Spinal cord (tissue), 10 donors: ENCODE data around the gene CPNE5. TPM values are rescaled to one million over a fixed set of nuclear protein-coding genes. Genes with fewer than 3 reads are reported as not detected.

Experiments
- DNase-seq, 6 donors: peaks; one replicate each; pipeline versions ENCODE4 v3.0.0 to v3.0.0-alpha.2; 2013 to 2015; ENCODE audit warnings: low spot score in 6 of 6, low read depth in 4 of 6
- H3K27ac ChIP-seq: one replicate; pipeline ENCODE4 v1.5.1; 2013; ENCODE audit warnings: low read depth, low read length, control low read depth
- H3K27me3 ChIP-seq: one replicate; pipeline ENCODE4 v1.6.1; 2013; ENCODE audit warnings: low read length; ENCODE audit not compliant: control insufficient read depth, insufficient read depth
- H3K36me3 ChIP-seq: one replicate; pipeline ENCODE4 v1.6.1; 2013; ENCODE audit warnings: low read length; ENCODE audit not compliant: control insufficient read depth, insufficient read depth
- H3K4me1 ChIP-seq: one replicate; pipeline ENCODE4 v1.6.1; 2013; ENCODE audit warnings: low read length; ENCODE audit not compliant: control insufficient read depth, insufficient read depth
- H3K4me3 ChIP-seq: one replicate; pipeline ENCODE4 v1.5.1; 2013; ENCODE audit warnings: low read depth, low read length, control low read depth
- H3K9me3 ChIP-seq: one replicate; pipeline ENCODE4 v1.6.1; 2013; ENCODE audit warnings: low read length; ENCODE audit not compliant: control insufficient read depth, insufficient read depth
- WGBS: methylation state at CpG from one replicate; pipeline ENCODE4 v1.1.5; 2013; ENCODE audit warnings: missing lambda C conversion rate; ENCODE audit not compliant: insufficient coverage; 5-methylcytosine and 5-hydroxymethylcytosine counted together
- polyA plus RNA-seq, 2 donors: library from polyadenylated mRNA; unstranded; fragments of 120-200 nt; gene quantifications; one replicate each; pipeline ENCODE4 v1.2.1, GENCODE V29; 2013; ENCODE audit not compliant: insufficient read length in 2 of 2
- total RNA-seq, 2 donors: library from RNA; depleted of rRNA in 1 of 2; stranded (reverse); fragments of 120-200 nt in 1 of 2; fragments of >200 nt in 1 of 2; gene quantifications; one replicate each; pipeline versions ENCODE4 v1.2.3 to v1.2.4, GENCODE V29; 2013 to 2014
- donor health status: healthy.

CPNE5 gene
- total and polyA plus RNA-seq, 4 donors, result 9.6 to 88.4 (median 52.8) TPM

GRCh38 chr6:36788186-36788585 is 51.1 kb downstream of the CPNE5 start:
- Histone ChIP-seq H3K27ac (peak overlapping the region; percentile 61), H3K4me1 (peaks cover 32% of the 10 kb centered on the region), H3K27me3 (no peaks in the 10 kb centered on the region), H3K36me3 (peaks cover 13% of the 10 kb centered on the region), H3K4me3 (no peak overlapping the region), H3K9me3 (no peaks in the 10 kb centered on the region)
- no peak for DNase-seq
- WGBS, result 70% methylated on average over 2 of the region's 8 CpGs

GRCh38 chr6:36787210-36787609 is 52.0 kb downstream of the CPNE5 start:
- Histone ChIP-seq H3K4me1 (peaks cover 22% of the 10 kb centered on the region), H3K36me3 (peaks cover 9% of the 10 kb centered on the region), H3K27ac (no peak overlapping the region), H3K4me3 (no peak overlapping the region), H3K9me3 (no peaks in the 10 kb centered on the region), H3K27me3 (no peaks in the 10 kb centered on the region)
- no peak for DNase-seq
- 100% methylated on average over 1 of the region's 4 CpGs for WGBS

GRCh38 chr6:36786055-36786675 is 53.1 kb downstream of the CPNE5 start:
- Histone ChIP-seq H3K4me3 (no peak overlapping the region), H3K27me3 (no peaks in the 10 kb centered on the region), H3K36me3 (no peaks in the 10 kb centered on the region), H3K27ac (no peak overlapping the region), H3K4me1 (peaks cover 17% of the 10 kb centered on the region), H3K9me3 (no peaks in the 10 kb centered on the region)
- DNase-seq, result no peak
- 51% methylated on average over 3 of the region's 6 CpGs for WGBS

GRCh38 chr6:36784376-36784636 is 54.9 kb downstream of the CPNE5 start:
- H3K27me3 ChIP-seq, result no peaks in the 10 kb centered on the region
- peaks cover 6% of the 10 kb centered on the region for H3K36me3 ChIP-seq
- no peaks in the 10 kb centered on the region for H3K9me3 ChIP-seq
- peaks cover 17% of the 10 kb centered on the region for H3K4me1 ChIP-seq
- H3K27ac ChIP-seq, result no peak overlapping the region
- WGBS, result 62% methylated on average over 3 of the region's 3 CpGs
- H3K4me3 ChIP-seq, result no peak overlapping the region
- no peak for DNase-seq

- Histone ChIP-seq H3K27ac (no peak overlapping the region), H3K27me3 (no peaks in the 10 kb centered on the region), H3K4me1 (peaks cover 18% of the 10 kb centered on the region), H3K9me3 (no peaks in the 10 kb centered on the region), H3K36me3 (peaks cover 6% of the 10 kb centered on the region), H3K4me3 (no peak overlapping the region)
- WGBS, result 67% methylated on average over 3 of the region's 5 CpGs
- no peak for DNase-seq
Measured at GRCh38 chr6:36783603-36784375, 55.5 kb downstream of the CPNE5 start.

GRCh38 chr6:36781669-36782068 is 57.6 kb downstream of the CPNE5 start:
- H3K4me1 ChIP-seq, result peaks cover 34% of the 10 kb centered on the region
- H3K36me3 ChIP-seq, result peaks cover 16% of the 10 kb centered on the region
- no peak overlapping the region for H3K27ac ChIP-seq
- WGBS, result 74% methylated on average over 8 of the region's 8 CpGs
- no peaks in the 10 kb centered on the region for H3K9me3 ChIP-seq
- no peak for DNase-seq
- H3K27me3 ChIP-seq, result no peaks in the 10 kb centered on the region
- H3K4me3 ChIP-seq, result no peak overlapping the region

- 61% methylated on average over 6 of the region's 11 CpGs for WGBS
- Histone ChIP-seq H3K9me3 (no peaks in the 10 kb centered on the region), H3K4me1 (peaks cover 40% of the 10 kb centered on the region), H3K27me3 (no peaks in the 10 kb centered on the region), H3K36me3 (peaks cover 24% of the 10 kb centered on the region), H3K27ac (no peak overlapping the region), H3K4me3 (no peak overlapping the region)
- DNase-seq, result peak in 1 of 6 donors; percentile 49
Measured at GRCh38 chr6:36780442-36781177, 58.6 kb downstream of the CPNE5 start.

- Histone ChIP-seq H3K9me3 (no peaks in the 10 kb centered on the region), H3K4me1 (peaks cover 47% of the 10 kb centered on the region), H3K36me3 (peaks cover 34% of the 10 kb centered on the region), H3K27ac (no peak overlapping the region), H3K4me3 (no peak overlapping the region), H3K27me3 (no peaks in the 10 kb centered on the region)
- DNase-seq, result no peak
- 87% methylated on average over 5 of the region's 5 CpGs for whole genome bisulfite sequencing
Measured at GRCh38 chr6:36779227-36779626, 60.0 kb downstream of the CPNE5 start.

- DNase-seq, result peak in 2 of 6 donors; percentile 71 to 94
Measured at GRCh38 chr6:36777801-36778200, 61.4 kb downstream of the CPNE5 start.

More at GRCh38 chr6:36777801-36778200, 61.4 kb downstream of the CPNE5 start:
- Histone ChIP-seq H3K27me3 (no peaks in the 10 kb centered on the region), H3K4me1 (peaks cover 52% of the 10 kb centered on the region), H3K36me3 (peaks cover 46% of the 10 kb centered on the region), H3K9me3 (no peaks in the 10 kb centered on the region), H3K4me3 (no peak overlapping the region), H3K27ac (peak overlapping the region; percentile 16)
- 12% methylated on average over 4 of the region's 5 CpGs for WGBS
